Sigmoid colon (tissue), 7 donors: ENCODE measurements around the gene COP1. TPM values are rescaled to one million over a fixed set of nuclear protein-coding genes. Genes with fewer than 3 reads are reported as not detected.

Experiments
- DNase-seq: peaks from one replicate; pipeline ENCODE4 v3.0.0-alpha.2; 2019
- H3K27ac ChIP-seq, 4 donors: fragments of 200-600 bp; sonication (generic); one replicate each; pipeline ENCODE4 v1.5.1; 2016 to 2019; ENCODE audit warnings: mild to moderate bottlenecking in 1 of 4
- H3K27me3 ChIP-seq, 3 donors: fragments of 200-600 bp; sonication (generic); one replicate each; pipeline ENCODE4 v1.5.1; 2019; ENCODE audit warnings: mild to moderate bottlenecking in 1 of 3
- H3K36me3 ChIP-seq, 4 donors: fragments of 200-600 bp; sonication (generic); one replicate each; pipeline ENCODE4 v1.5.1; 2016 to 2019
- H3K4me1 ChIP-seq, 4 donors: fragments of 200-600 bp; sonication (generic); one replicate each; pipeline ENCODE4 v1.5.1; 2017 to 2019
- H3K4me3 ChIP-seq, 4 donors: fragments of 200-600 bp; sonication (generic); one replicate each; pipeline ENCODE4 v1.5.1; 2017 to 2019; ENCODE audit warnings: mild to moderate bottlenecking in 2 of 4, moderate library complexity in 1 of 4
- H3K9me3 ChIP-seq, 4 donors: fragments of 200-600 bp in 3 of 4; sonication (generic) in 3 of 4; one replicate each; pipeline versions ENCODE4 v1.5.1 to v1.6.1; 2013 to 2019
- EP300 ChIP-seq, 4 donors: sonication (generic); formaldehyde crosslinking; IDR thresholded peaks; one replicate each; pipeline ENCODE4 v1.6.1; 2017; ENCODE audit warnings: antibody characterized with exemption in 4 of 4
- POLR2A ChIP-seq, 2 donors: fragments of 450-650 bp; IDR thresholded peaks; one replicate each; pipeline ENCODE4 v1.6.1; 2016; ENCODE audit warnings: antibody characterized with exemption in 2 of 2, mild to moderate bottlenecking in 2 of 2, moderate library complexity in 2 of 2
- POLR2AphosphoS5 ChIP-seq, 4 donors: sonication (generic); formaldehyde crosslinking; IDR thresholded peaks; one replicate each; pipeline ENCODE4 v1.6.1; 2017; ENCODE audit warnings: antibody characterized with exemption in 4 of 4
- WGBS, 2 donors: extraction: QIAGEN DNeasy Blood & Tissue Kit; methylation state at CpG; one replicate each; pipeline ENCODE4 v1.1.7; 2013; 5-methylcytosine and 5-hydroxymethylcytosine counted together
- intact Hi-C: fragments of 100-400 bp; cut with DNase I; formaldehyde crosslinking; loops from one replicate; pipeline ENCODE4 v1.15.1; 2023
- polyA plus RNA-seq, 3 donors: library from polyadenylated mRNA; stranded (reverse); fragments of 200-250 nt; gene quantifications; one replicate each; pipeline ENCODE4 v1.2.3, GENCODE V29; 2013
- total RNA-seq, 4 donors: library from RNA; depleted of rRNA; stranded (reverse); fragments of >200 nt; gene quantifications; one replicate each; pipeline ENCODE4 v1.1.0, GENCODE V29; 2016
- TF ChIP-seq, protein P1 (sequence below), 4 experiments: fragments of 450-650 bp in 3 of 4; fragments of 200-600 bp in 1 of 4; IDR thresholded peaks; one replicate each; pipeline ENCODE4 v1.5.1; 2016 to 2019; ENCODE audit warnings: antibody characterized with exemption in 4 of 4, mild to moderate bottlenecking in 3 of 4, moderate library complexity in 2 of 4
- donor health status: healthy with polysubstance abuse.
- donor health status: Bipolar disorder and iron deficiency.
- donor health status: healthy.

The COP1 gene
- total and polyA plus RNA-seq, 7 donors: 33.9 to 64.5 (median 55.9) TPM

- no peaks in the 10 kb centered on the region for H3K9me3 ChIP-seq
- no peak overlapping the region for H3K27ac ChIP-seq
- peaks cover 0 to 13% (median 9%) of the 10 kb centered on the region in 4 donors for H3K4me1 ChIP-seq
- DNase-seq: no peak
- H3K36me3 ChIP-seq: peaks cover 0 to 22% (median 0%) of the 10 kb centered on the region in 4 donors
- no peak overlapping the region for H3K4me3 ChIP-seq
- 94 to 100% methylated on average over 1 of the region's 1 CpG for WGBS, 2 donors
- TF ChIP-seq POLR2A (IDR thresholded peaks at IDR 0.05): no peak
- TF ChIP-seq EP300 (IDR thresholded peaks at IDR 0.05): no peak
- TF ChIP-seq, protein P1, sequence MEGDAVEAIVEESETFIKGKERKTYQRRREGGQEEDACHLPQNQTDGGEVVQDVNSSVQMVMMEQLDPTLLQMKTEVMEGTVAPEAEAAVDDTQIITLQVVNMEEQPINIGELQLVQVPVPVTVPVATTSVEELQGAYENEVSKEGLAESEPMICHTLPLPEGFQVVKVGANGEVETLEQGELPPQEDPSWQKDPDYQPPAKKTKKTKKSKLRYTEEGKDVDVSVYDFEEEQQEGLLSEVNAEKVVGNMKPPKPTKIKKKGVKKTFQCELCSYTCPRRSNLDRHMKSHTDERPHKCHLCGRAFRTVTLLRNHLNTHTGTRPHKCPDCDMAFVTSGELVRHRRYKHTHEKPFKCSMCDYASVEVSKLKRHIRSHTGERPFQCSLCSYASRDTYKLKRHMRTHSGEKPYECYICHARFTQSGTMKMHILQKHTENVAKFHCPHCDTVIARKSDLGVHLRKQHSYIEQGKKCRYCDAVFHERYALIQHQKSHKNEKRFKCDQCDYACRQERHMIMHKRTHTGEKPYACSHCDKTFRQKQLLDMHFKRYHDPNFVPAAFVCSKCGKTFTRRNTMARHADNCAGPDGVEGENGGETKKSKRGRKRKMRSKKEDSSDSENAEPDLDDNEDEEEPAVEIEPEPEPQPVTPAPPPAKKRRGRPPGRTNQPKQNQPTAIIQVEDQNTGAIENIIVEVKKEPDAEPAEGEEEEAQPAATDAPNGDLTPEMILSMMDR (IDR thresholded peaks at IDR 0.05): no peak
- no peak for TF ChIP-seq POLR2AphosphoS5 (IDR thresholded peaks at IDR 0.05)
- intact Hi-C loops: no loop called here
- no peaks in the 10 kb centered on the region for H3K27me3 ChIP-seq
Measured at GRCh38 chr1:176111835-176112234, 95.3 kb downstream of the COP1 start.

DNA sequence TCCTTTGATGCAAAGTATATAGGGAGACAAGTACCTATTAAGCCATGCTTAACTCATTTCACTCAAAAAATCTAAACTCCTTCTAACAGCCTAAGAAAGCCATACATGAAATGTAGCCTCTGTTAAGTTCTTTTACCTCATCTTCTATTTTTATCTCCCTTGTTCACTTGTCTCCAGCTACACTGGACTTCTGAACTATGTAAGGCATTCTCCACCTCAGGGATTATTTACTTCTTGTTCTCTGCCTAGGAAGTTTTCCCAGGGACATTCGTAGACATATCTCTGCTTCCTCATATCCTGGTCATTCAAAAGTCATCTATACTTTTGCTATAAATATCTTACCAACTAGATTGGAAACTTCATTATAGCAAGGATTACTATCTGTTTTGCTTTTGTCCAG lies 96.9 kb downstream of the COP1 start:
- TF ChIP-seq, protein P1 (IDR thresholded peaks at IDR 0.05): no peak
- TF ChIP-seq POLR2AphosphoS5 (IDR thresholded peaks at IDR 0.05): no peak
- TF ChIP-seq EP300 (IDR thresholded peaks at IDR 0.05): no peak
- TF ChIP-seq POLR2A (IDR thresholded peaks at IDR 0.05): no peak
- peak overlapping the region in 1 of 4 donors; percentile 42 for H3K27ac ChIP-seq
- no peaks in the 10 kb centered on the region for H3K9me3 ChIP-seq
- intact Hi-C loops: no loop called here
- 79 to 89% methylated on average over 1 of the region's 1 CpG for WGBS, 2 donors
- no peak overlapping the region for H3K4me3 ChIP-seq
- peaks cover 0 to 13% (median 9%) of the 10 kb centered on the region in 4 donors for H3K4me1 ChIP-seq
- H3K27me3 ChIP-seq: no peaks in the 10 kb centered on the region
- no peak for DNase-seq
- H3K36me3 ChIP-seq: peaks cover 0 to 15% (median 0%) of the 10 kb centered on the region in 4 donors

- Histone ChIP-seq H3K27ac (no peak overlapping the region), H3K27me3 (no peaks in the 10 kb centered on the region), H3K36me3 (peaks cover 0 to 35% (median 13%) of the 10 kb centered on the region in 4 donors), H3K4me1 (no peaks in the 10 kb centered on the region), H3K9me3 (peaks cover 3 to 14% (median 8%) of the 10 kb centered on the region in 4 donors), H3K4me3 (no peak overlapping the region)
- TF ChIP-seq POLR2A (IDR thresholded peaks at IDR 0.05): no peak
- no peak for TF ChIP-seq EP300 (IDR thresholded peaks at IDR 0.05)
- TF ChIP-seq, protein P1 (IDR thresholded peaks at IDR 0.05): no peak
- TF ChIP-seq POLR2AphosphoS5 (IDR thresholded peaks at IDR 0.05): no peak
- intact Hi-C loops: no loop called here
- no peak for DNase-seq
- WGBS, 2 donors: 89 to 96% methylated on average over 1 of the region's 1 CpG
Measured at GRCh38 chr1:176102768-176103350, 104.2 kb downstream of the COP1 start.

GRCh38 chr1:176101951-176102642 lies 105.0 kb downstream of the COP1 start:
- Histone ChIP-seq H3K27ac (no peak overlapping the region), H3K4me3 (no peak overlapping the region), H3K36me3 (peaks cover 0 to 35% (median 15%) of the 10 kb centered on the region in 4 donors), H3K27me3 (no peaks in the 10 kb centered on the region), H3K4me1 (no peaks in the 10 kb centered on the region), H3K9me3 (peaks cover 3 to 14% (median 10%) of the 10 kb centered on the region in 4 donors)
- no peak for TF ChIP-seq POLR2AphosphoS5 (IDR thresholded peaks at IDR 0.05)
- TF ChIP-seq POLR2A (IDR thresholded peaks at IDR 0.05): no peak
- TF ChIP-seq EP300 (IDR thresholded peaks at IDR 0.05): no peak
- TF ChIP-seq, protein P1 (IDR thresholded peaks at IDR 0.05): no peak
- DNase-seq: no peak
- intact Hi-C loops: no loop called here
- 93 to 98% methylated on average over 5 of the region's 5 CpGs for WGBS, 2 donors
